ENCODE measurements around the gene BBS5. TPM values are rescaled to one million over a fixed set of nuclear protein-coding genes. Genes with fewer than 3 reads are reported as not detected.

Gene BBS5
- polyA plus RNA-seq, 2 of the 4 experiments (the other 2 are of a cell fraction) = 1.7 to 5.3 TPM

- no peak for TF ChIP-seq REST (IDR thresholded peaks at IDR 0.05)
- no peak for TF ChIP-seq NFE2L2 (conservative IDR thresholded peaks at IDR 0.05; ENCODE audit: low read length)
- TF ChIP-seq RNF2 (IDR thresholded peaks at IDR 0.05; ENCODE audit: borderline replicate concordance, low read depth) = no peak
- TF ChIP-seq RFX5 (IDR thresholded peaks at IDR 0.05) = no peak
Observed at GRCh38 chr2:169493360-169493759, 14.1 kb downstream of the BBS5 start (continued).

GRCh38 chr2:169495310-169495928 lies 16.1 kb downstream of the BBS5 start:
- POLR2A ChIA-PET = no interaction called here
- Histone ChIP-seq H3K9me3 (no peaks in the 10 kb centered on the region), H3K4me3 (no peak overlapping the region), H3K4me1 (no peaks in the 10 kb centered on the region), H3K27ac (no peak overlapping the region), H3K4me2 (no peak overlapping the region)
- FAIRE-seq (no peak), DNase-seq (ENCODE audit: low read depth in 1 of 2, low spot score in 1 of 2) (no peak), ATAC-seq (no peak)
- WGBS (ENCODE audit: missing lambda C conversion rate) = 91% methylated on average over 5 of the region's 5 CpGs
- CTCF ChIA-PET = no interaction called here
- TF ChIP-seq TP53 (CRISPR knock-in tag; IDR thresholded peaks at IDR 0.05) (no peak), HOXB13 (CRISPR knock-in tag; IDR thresholded peaks at IDR 0.05; ENCODE audit: low read depth) (no peak), ZSCAN20 (CRISPR knock-in tag; IDR thresholded peaks at IDR 0.05) (no peak), NR3C1 (IDR thresholded peaks at IDR 0.05) (no peak), CBX8 (IDR thresholded peaks at IDR 0.05) (no peak), KDM5A (IDR thresholded peaks at IDR 0.05) (no peak), POLR2A (IDR thresholded peaks at IDR 0.05; ENCODE audit: low read length) (no peak), MAX (IDR thresholded peaks at IDR 0.05) (no peak), EP300 (IDR thresholded peaks at IDR 0.05) (no peak), RFX5 (IDR thresholded peaks at IDR 0.05) (no peak), HEYL (CRISPR knock-in tag; IDR thresholded peaks at IDR 0.05) (no peak), ZC3H11A (IDR thresholded peaks at IDR 0.05) (no peak), SMC3 (IDR thresholded peaks at IDR 0.05) (no peak), ZFP36 (IDR thresholded peaks at IDR 0.05; ENCODE audit: borderline replicate concordance, partially characterized antibody) (no peak), PHF8 (IDR thresholded peaks at IDR 0.05; ENCODE audit: borderline replicate concordance, low read depth) (no peak), CBX2 (IDR thresholded peaks at IDR 0.05; ENCODE audit: borderline replicate concordance, low read depth) (no peak), KDM1A (IDR thresholded peaks at IDR 0.05; ENCODE audit: low read depth) (no peak), HES2 (IDR thresholded peaks at IDR 0.05) (no peak)

GRCh38 chr2:169504651-169505050 lies 25.4 kb downstream of the BBS5 start:
- FAIRE-seq = no peak
- TF ChIP-seq NR3C1 (IDR thresholded peaks at IDR 0.05) (no peak), RNF2 (IDR thresholded peaks at IDR 0.05; ENCODE audit: borderline replicate concordance, low read depth) (no peak), NFE2L2 (conservative IDR thresholded peaks at IDR 0.05; ENCODE audit: low read length) (no peak), SMC3 (IDR thresholded peaks at IDR 0.05) (no peak), HOXA7 (CRISPR knock-in tag; IDR thresholded peaks at IDR 0.05) (no peak), MAX (IDR thresholded peaks at IDR 0.05) (no peak), HDAC2 (IDR thresholded peaks at IDR 0.05) (no peak), BHLHE40 (IDR thresholded peaks at IDR 0.05; ENCODE audit: low read depth, low read length) (no peak), CHD2 (IDR thresholded peaks at IDR 0.05; ENCODE audit: low read length, partially characterized antibody) (no peak), REST (IDR thresholded peaks at IDR 0.05) (no peak), PBX3 (IDR thresholded peaks at IDR 0.05) (no peak), JUNB (IDR thresholded peaks at IDR 0.05) (no peak), GATA3 (IDR thresholded peaks at IDR 0.05; ENCODE audit: borderline replicate concordance) (no peak), CEBPB (IDR thresholded peaks at IDR 0.05) (no peak), CBX8 (IDR thresholded peaks at IDR 0.05) (no peak), KDM5A (IDR thresholded peaks at IDR 0.05) (no peak)

More at GRCh38 chr2:169504651-169505050, 25.4 kb downstream of the BBS5 start:
- 90% methylated on average over 19 of the region's 19 CpGs for WGBS (ENCODE audit: missing lambda C conversion rate)
- Histone ChIP-seq H3K4me2 (no peak overlapping the region), H3K4me1 (peaks cover 23% of the 10 kb centered on the region), H3K27ac (no peak overlapping the region), H3K4me3 (no peak overlapping the region), H3K9me3 (no peaks in the 10 kb centered on the region)
- DNase-seq (ENCODE audit: low read depth in 1 of 2, low spot score in 1 of 2) (no peak), ATAC-seq (no peak)
- CTCF ChIA-PET = no interaction called here
- POLR2A ChIA-PET = no interaction called here
